ENCODE data around the gene NAT10. TPM values are rescaled to one million over a fixed set of nuclear protein-coding genes. Genes with fewer than 3 reads are reported as not detected.

Gene NAT10
- polyA plus RNA-seq, 12 donors = 28.8 to 54.1 (median 34.2) TPM; not detected in 1

- no peak for DNase-seq
These were observed 43.2 kb downstream of the NAT10 start for GRCh38 chr11:34148504-34149165.

- no peak for DNase-seq
These were observed 43.8 kb downstream of the NAT10 start for GRCh38 chr11:34149274-34149673.

GRCh38 chr11:34149786-34150185 is 44.4 kb downstream of the NAT10 start:
- no peak for DNase-seq

GRCh38 chr11:34150494-34151151 is 45.2 kb downstream of the NAT10 start:
- no peak for DNase-seq

- no peak for DNase-seq
These were observed 45.7 kb downstream of the NAT10 start for GRCh38 chr11:34151166-34151565.

GRCh38 chr11:34151916-34152845 is 46.8 kb downstream of the NAT10 start:
- DNase-seq = no peak

- no peak for DNase-seq
These were observed 48.8 kb downstream of the NAT10 start for GRCh38 chr11:34154059-34154875.

GRCh38 chr11:34155057-34155756 is 49.8 kb downstream of the NAT10 start:
- no peak for DNase-seq

GRCh38 chr11:34155757-34156062 is 50.3 kb downstream of the NAT10 start:
- DNase-seq = no peak

- DNase-seq = no peak
These were observed 51.7 kb downstream of the NAT10 start for GRCh38 chr11:34157163-34157562.

GRCh38 chr11:34158661-34159060 is 53.2 kb downstream of the NAT10 start:
- DNase-seq = no peak

GRCh38 chr11:34160049-34160721 is 54.8 kb downstream of the NAT10 start:
- no peak for DNase-seq

GRCh38 chr11:34160791-34161190 is 55.4 kb downstream of the NAT10 start:
- DNase-seq = no peak

- no peak for DNase-seq
These were observed 55.9 kb downstream of the NAT10 start for GRCh38 chr11:34161361-34161760.

- no peak for DNase-seq
These were observed 56.5 kb downstream of the NAT10 start for GRCh38 chr11:34161812-34162492.

- DNase-seq = no peak
These were observed 57.0 kb downstream of the NAT10 start for GRCh38 chr11:34162493-34162820.

- no peak for DNase-seq
These were observed 57.4 kb downstream of the NAT10 start for GRCh38 chr11:34162856-34163255.

GRCh38 chr11:34165121-34165520 is 59.7 kb downstream of the NAT10 start:
- DNase-seq = no peak

GRCh38 chr11:34165786-34166555 is 60.5 kb downstream of the NAT10 start:
- DNase-seq = no peak

All from muscle of arm (tissue), 12 donors.